Chondrocyte (in vitro differentiated cells): Measurements from ENCODE around the gene KIF17. TPM values are rescaled to one million over a fixed set of nuclear protein-coding genes. Genes with fewer than 3 reads are reported as not detected.

Experiments used
- DNase-seq: peaks from one replicate; pipeline ENCODE4 v3.0.0; 2021; ENCODE audit warnings: mixed read lengths, low spot score
- H3K27ac Mint-ChIP-seq: one replicate; pipeline ENCODE4 v1.8.0; 2021; ENCODE audit warnings: mild to moderate bottlenecking, moderate library complexity, mixed read lengths; ENCODE audit not compliant: unreplicated experiment
- H3K27me3 Mint-ChIP-seq: 2 replicates; pipeline ENCODE4 v1.8.0; 2021; ENCODE audit warnings: low read depth, mixed read lengths
- H3K36me3 Mint-ChIP-seq: 2 replicates; pipeline ENCODE4 v1.8.0; 2021; ENCODE audit warnings: low read depth, mixed read lengths
- H3K4me1 Mint-ChIP-seq: 2 replicates; pipeline ENCODE4 v1.8.0; 2021; ENCODE audit warnings: low read depth, mild to moderate bottlenecking, mixed read lengths
- H3K4me3 Mint-ChIP-seq: one replicate; pipeline ENCODE4 v1.8.0; 2021; ENCODE audit warnings: mild to moderate bottlenecking, moderate library complexity, mixed read lengths; ENCODE audit not compliant: unreplicated experiment
- H3K9me3 Mint-ChIP-seq: 2 replicates; pipeline ENCODE4 v1.8.0; 2021; ENCODE audit warnings: low read depth, mixed read lengths
- total RNA-seq: library from RNA; stranded (reverse); gene quantifications from 3 replicates; pipeline ENCODE4 v1.2.1, GENCODE V29; 2021
- TF ChIP-seq, protein P1 (sequence below): fragments of 200-600 bp; sonication (generic); IDR thresholded peaks from 2 replicates; pipeline ENCODE4 v1.5.0; 2021; ENCODE audit warnings: antibody characterized with exemption, mild to moderate bottlenecking, moderate library complexity

The KIF17 gene
- total RNA-seq, 1 donor from 2014 or later: 0.95 TPM

DNA sequence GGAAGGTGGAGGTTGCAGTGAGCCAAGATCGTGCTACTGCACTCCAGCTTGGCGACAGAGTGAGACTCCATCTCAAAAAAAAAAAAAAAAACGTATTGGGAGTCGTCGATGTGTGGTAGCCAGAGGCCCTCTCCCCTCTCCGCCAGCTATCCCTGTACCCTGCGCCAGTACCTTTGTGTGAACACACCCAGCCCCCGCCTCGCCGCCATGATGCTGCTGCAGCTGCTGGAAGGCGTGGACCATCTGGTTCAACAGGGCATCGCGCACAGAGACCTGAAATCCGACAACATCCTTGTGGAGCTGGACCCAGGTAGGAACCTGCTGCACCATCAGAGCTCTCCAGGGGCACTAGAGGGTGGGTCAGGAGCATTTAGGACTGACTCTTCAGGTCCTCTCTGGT is 72.4 kb downstream of the KIF17 start:
- peaks cover 19% of the 10 kb centered on the region for H3K36me3 Mint-ChIP-seq
- H3K4me3 Mint-ChIP-seq: no peak overlapping the region
- DNase-seq: no peak
- TF ChIP-seq, protein P1, sequence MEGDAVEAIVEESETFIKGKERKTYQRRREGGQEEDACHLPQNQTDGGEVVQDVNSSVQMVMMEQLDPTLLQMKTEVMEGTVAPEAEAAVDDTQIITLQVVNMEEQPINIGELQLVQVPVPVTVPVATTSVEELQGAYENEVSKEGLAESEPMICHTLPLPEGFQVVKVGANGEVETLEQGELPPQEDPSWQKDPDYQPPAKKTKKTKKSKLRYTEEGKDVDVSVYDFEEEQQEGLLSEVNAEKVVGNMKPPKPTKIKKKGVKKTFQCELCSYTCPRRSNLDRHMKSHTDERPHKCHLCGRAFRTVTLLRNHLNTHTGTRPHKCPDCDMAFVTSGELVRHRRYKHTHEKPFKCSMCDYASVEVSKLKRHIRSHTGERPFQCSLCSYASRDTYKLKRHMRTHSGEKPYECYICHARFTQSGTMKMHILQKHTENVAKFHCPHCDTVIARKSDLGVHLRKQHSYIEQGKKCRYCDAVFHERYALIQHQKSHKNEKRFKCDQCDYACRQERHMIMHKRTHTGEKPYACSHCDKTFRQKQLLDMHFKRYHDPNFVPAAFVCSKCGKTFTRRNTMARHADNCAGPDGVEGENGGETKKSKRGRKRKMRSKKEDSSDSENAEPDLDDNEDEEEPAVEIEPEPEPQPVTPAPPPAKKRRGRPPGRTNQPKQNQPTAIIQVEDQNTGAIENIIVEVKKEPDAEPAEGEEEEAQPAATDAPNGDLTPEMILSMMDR: no peak
- no peaks in the 10 kb centered on the region for H3K27me3 Mint-ChIP-seq
- no peaks in the 10 kb centered on the region for H3K4me1 Mint-ChIP-seq
- no peaks in the 10 kb centered on the region for H3K9me3 Mint-ChIP-seq
- H3K27ac Mint-ChIP-seq: no peak overlapping the region

DNA sequence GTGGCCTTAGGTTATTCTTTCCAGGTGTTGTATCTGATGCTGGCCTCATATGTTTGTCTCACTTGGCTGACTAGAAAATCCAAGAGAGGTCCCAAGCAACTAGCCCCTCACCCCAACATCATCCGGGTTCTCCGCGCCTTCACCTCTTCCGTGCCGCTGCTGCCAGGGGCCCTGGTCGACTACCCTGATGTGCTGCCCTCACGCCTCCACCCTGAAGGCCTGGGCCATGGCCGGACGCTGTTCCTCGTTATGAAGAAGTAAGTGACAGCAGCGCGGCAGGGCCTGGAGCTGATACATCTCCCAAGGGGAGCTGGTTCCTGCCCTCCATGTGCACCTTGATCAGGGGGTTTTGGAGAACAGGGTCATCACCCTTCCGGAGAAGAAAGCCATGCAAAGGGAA is 73.4 kb downstream of the KIF17 start:
- Mint-ChIP-seq H3K4me1 (no peaks in the 10 kb centered on the region), H3K27ac (no peak overlapping the region), H3K27me3 (no peaks in the 10 kb centered on the region), H3K4me3 (no peak overlapping the region), H3K9me3 (no peaks in the 10 kb centered on the region), H3K36me3 (peaks cover 20% of the 10 kb centered on the region)
- TF ChIP-seq, protein P1: no peak
- no peak for DNase-seq

DNA sequence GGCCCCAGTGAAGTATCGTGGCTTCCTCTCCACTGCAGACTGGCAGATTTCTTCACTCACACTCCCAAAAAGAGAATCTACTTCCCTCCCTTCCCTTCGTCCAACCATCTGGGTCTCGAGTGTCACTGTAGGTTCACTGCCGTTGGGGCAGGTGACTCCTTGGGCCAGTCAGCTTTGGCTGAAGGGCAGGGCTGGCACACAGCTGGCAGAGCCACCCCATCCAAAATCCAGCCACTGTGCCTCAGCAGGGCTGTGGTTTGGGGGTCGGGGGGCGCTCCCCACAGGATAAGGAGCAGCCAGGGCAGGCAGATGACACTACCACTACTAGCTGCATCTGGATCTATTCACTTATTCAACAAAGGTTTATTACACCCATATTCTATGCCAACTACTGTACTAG is 74.7 kb downstream of the KIF17 start:
- peaks cover 17% of the 10 kb centered on the region for H3K36me3 Mint-ChIP-seq
- no peak overlapping the region for H3K4me3 Mint-ChIP-seq
- H3K9me3 Mint-ChIP-seq: no peaks in the 10 kb centered on the region
- TF ChIP-seq, protein P1: no peak
- no peaks in the 10 kb centered on the region for H3K27me3 Mint-ChIP-seq
- H3K4me1 Mint-ChIP-seq: no peaks in the 10 kb centered on the region
- no peak for DNase-seq
- H3K27ac Mint-ChIP-seq: no peak overlapping the region

DNA sequence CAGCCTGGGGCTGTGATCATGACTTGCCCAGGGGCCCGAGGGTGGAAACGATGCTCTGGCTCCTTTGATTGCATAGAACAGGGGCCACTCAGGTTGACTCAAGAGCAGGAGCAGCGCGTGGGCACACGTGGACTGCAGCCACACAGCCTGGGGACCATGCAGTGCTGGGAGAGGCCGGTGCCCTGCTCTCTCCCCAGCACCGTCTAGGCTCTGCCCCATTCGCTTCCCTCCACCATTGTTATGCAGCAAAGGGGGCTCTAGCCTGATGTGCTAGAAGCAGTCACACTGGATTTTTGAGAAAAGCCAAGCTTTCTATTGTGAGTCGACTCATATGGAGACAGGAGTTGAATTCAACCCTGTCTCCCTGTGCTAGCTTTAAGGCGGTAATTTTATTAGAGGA is 75.8 kb downstream of the KIF17 start:
- Mint-ChIP-seq H3K4me3 (no peak overlapping the region), H3K4me1 (no peaks in the 10 kb centered on the region), H3K36me3 (peaks cover 17% of the 10 kb centered on the region), H3K27me3 (no peaks in the 10 kb centered on the region), H3K9me3 (no peaks in the 10 kb centered on the region), H3K27ac (no peak overlapping the region)
- no peak for DNase-seq
- TF ChIP-seq, protein P1: no peak

DNA sequence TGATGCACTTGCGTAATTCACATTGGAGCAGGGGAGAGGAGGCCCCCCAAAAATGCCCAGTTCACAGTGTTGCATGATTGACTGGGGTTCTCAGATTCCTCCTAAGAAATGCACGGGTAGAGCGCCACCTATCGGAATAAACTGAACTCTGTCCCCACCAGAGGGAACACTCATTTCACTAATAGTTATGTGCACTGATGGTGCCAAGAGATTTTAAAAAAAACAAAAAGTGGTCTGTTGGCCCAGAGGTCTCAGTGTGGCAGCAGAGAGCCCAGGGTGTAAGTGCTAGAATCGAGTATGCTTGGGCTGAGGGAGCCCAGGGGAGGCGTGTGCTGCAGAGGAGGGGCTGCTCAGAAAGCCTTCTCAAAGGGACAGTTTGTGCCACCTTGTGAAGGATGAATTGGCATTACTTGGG is 77.6 kb downstream of the KIF17 start:
- H3K27ac Mint-ChIP-seq: no peak overlapping the region
- H3K4me3 Mint-ChIP-seq: no peak overlapping the region
- peaks cover 17% of the 10 kb centered on the region for H3K36me3 Mint-ChIP-seq
- H3K4me1 Mint-ChIP-seq: no peaks in the 10 kb centered on the region
- DNase-seq: no peak
- TF ChIP-seq, protein P1: peak; percentile 90
- H3K9me3 Mint-ChIP-seq: no peaks in the 10 kb centered on the region
- H3K27me3 Mint-ChIP-seq: no peaks in the 10 kb centered on the region
